ENCODE results near the gene FEN1. TPM values are rescaled to one million over a fixed set of nuclear protein-coding genes. Genes with fewer than 3 reads are reported as not detected.

Gene FEN1
- total RNA-seq, 1 donor: 43.3 TPM

DNA sequence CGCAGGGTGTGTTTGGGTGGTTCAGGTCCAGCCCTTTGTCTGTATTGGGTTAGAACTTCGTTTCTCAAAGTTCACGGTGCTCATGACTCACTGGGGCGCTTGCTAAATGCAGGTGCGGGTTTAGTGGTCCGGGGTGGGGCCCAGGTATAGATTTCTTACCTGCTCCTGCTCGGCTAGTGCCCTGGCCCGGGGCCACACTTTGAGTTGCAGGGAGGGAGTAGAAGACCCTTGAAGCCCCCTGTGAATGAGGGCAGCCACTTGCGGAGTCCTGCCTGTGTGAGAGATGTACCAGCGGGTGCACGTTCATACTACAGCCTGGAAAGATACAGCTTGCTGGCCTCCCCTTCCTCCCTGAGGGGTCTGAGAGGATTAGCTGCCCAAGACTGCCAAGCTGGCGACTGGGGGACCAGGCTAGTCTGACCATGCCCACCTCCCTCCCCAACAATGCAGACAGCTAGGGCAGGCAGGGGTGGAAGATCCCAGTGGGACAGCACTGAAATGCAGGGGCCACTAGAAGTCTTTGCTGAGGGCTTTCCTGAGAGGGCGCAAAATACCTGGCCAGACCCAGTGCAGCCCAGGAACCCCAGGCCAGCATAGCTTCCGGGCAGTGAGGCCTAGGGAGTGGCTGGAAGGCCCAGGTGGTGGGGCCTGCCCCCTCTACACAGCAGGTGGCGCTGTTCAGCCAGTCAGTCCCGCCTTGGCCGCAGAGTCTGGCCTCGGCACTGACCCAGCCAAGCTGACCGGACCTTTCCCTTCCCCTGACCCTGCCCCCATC lies 45.3 kb upstream of the FEN1 start:
- TF ChIP-seq, protein P1, sequence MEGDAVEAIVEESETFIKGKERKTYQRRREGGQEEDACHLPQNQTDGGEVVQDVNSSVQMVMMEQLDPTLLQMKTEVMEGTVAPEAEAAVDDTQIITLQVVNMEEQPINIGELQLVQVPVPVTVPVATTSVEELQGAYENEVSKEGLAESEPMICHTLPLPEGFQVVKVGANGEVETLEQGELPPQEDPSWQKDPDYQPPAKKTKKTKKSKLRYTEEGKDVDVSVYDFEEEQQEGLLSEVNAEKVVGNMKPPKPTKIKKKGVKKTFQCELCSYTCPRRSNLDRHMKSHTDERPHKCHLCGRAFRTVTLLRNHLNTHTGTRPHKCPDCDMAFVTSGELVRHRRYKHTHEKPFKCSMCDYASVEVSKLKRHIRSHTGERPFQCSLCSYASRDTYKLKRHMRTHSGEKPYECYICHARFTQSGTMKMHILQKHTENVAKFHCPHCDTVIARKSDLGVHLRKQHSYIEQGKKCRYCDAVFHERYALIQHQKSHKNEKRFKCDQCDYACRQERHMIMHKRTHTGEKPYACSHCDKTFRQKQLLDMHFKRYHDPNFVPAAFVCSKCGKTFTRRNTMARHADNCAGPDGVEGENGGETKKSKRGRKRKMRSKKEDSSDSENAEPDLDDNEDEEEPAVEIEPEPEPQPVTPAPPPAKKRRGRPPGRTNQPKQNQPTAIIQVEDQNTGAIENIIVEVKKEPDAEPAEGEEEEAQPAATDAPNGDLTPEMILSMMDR (IDR thresholded peaks at IDR 0.05; ENCODE audit: insufficient read depth, low read length): peak; percentile 91
- no peak overlapping the region for H3K4me3 ChIP-seq (ENCODE audit: low read depth, low read length)
- peak; percentile 61 for DNase-seq (ENCODE audit: low read depth)

- H3K4me3 ChIP-seq (ENCODE audit: low read depth, low read length): no peak overlapping the region
- no peak for DNase-seq (ENCODE audit: low read depth)
- TF ChIP-seq, protein P1 (IDR thresholded peaks at IDR 0.05; ENCODE audit: insufficient read depth, low read length): no peak
Observed at GRCh38 chr11:61747967-61748285, 44.8 kb upstream of the FEN1 start.

DNA sequence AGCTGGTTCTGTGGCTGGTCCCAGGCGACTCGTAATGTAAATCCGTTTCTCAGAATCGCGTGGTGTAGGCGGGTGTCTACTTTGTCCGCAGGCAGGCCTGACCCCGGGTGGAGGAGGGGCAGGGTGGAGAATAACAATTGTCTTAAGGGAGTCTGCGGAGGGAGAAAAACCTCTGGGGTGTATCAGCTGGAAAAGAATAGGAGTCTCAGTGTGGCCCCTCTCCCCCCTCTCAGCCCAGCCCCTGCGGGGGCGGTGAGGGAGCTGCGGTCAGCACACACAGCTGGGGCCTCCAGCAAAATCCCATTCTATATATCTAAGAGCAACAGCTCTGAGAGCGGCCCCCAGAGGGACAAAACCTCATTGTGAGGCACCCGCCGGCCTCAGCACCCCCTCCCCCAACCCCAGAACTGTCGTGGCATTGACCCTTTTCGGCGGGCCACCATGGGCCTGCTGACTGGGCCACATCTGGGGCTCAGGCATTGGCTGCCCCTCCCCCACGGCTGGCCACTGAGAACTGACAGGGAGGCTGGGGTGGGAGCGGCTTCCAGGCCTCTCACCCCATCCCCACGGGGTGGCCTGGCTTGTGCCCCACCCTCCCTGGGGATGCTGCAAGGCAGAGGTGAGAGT lies 43.0 kb upstream of the FEN1 start:
- no peak for DNase-seq (ENCODE audit: low read depth)
- TF ChIP-seq, protein P1 (IDR thresholded peaks at IDR 0.05; ENCODE audit: insufficient read depth, low read length): no peak
- no peak overlapping the region for H3K4me3 ChIP-seq (ENCODE audit: low read depth, low read length)

GRCh38 chr11:61750631-61751273 lies 42.0 kb upstream of the FEN1 start:
- TF ChIP-seq, protein P1 (IDR thresholded peaks at IDR 0.05; ENCODE audit: insufficient read depth, low read length): no peak
- DNase-seq (ENCODE audit: low read depth): no peak

DNA sequence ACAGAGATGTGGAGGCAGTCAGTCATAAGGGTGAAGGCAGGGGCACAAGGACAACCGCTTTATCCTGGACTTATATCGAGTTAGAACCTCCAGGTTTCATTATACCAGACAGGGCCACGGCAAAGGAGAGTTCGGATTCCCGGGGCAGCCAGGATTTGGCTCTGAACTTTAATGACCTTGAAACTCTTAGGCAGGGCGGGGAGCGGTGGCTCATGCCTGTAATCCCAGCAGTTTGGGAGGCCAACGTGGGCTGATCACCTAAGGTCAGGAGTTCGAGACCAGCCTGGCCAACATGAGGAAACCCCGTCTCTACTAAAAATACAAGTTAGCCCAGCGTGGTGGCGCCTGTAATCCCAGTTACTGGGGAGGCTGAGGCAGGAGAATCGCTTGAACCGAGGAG lies 41.3 kb upstream of the FEN1 start:
- no peak overlapping the region for H3K4me3 ChIP-seq (ENCODE audit: low read depth, low read length)
- TF ChIP-seq, protein P1 (IDR thresholded peaks at IDR 0.05; ENCODE audit: insufficient read depth, low read length): no peak
- no peak for DNase-seq (ENCODE audit: low read depth)

More at GRCh38 chr11:61750631-61751273, 42.0 kb upstream of the FEN1 start:
- H3K4me3 ChIP-seq (ENCODE audit: low read depth, low read length): no peak overlapping the region

- no peak for DNase-seq (ENCODE audit: low read depth)
- TF ChIP-seq, protein P1 (IDR thresholded peaks at IDR 0.05; ENCODE audit: insufficient read depth, low read length): peak; percentile 54
- peak within 1 kb of the TSS; percentile 45 for H3K4me3 ChIP-seq (ENCODE audit: low read depth, low read length)
Observed at GRCh38 chr11:61752117-61752924, 40.4 kb upstream of the FEN1 start, which contains the start of gene MYRF. Gene MYRF (plus strand): TSS chr11:61752636. CDS start chr11:61752745, 109 bp downstream.

Measured in fibroblast of the aortic adventitia (primary cell).